KOPT-K1 (cell line): ENCODE data around the gene SRGAP2C.
"Not testable (repeated sequence)": the region's sequence is repeated elsewhere in the genome, so short reads cannot be mapped to it uniquely, and the experiment has no call there.

Source experiments
- H3K27ac ChIP-seq: fragments of 200-600 bp; sonication (generic); 2 replicates; pipeline ENCODE4 v1.5.1; 2016; ENCODE audit warnings: antibody characterized with exemption, mild to moderate bottlenecking, low read depth, low read length; ENCODE audit not compliant: poor library complexity, severe bottlenecking
- H3K36me3 ChIP-seq: fragments of 200-600 bp; sonication (generic); 2 replicates; pipeline ENCODE4 v1.5.1; 2017; ENCODE audit warnings: antibody characterized with exemption, mild to moderate bottlenecking, low read length, moderate library complexity; ENCODE audit not compliant: insufficient read depth
- H3K9me3 ChIP-seq: fragments of 200-600 bp; sonication (generic); 2 replicates; pipeline ENCODE4 v1.5.1; 2017; ENCODE audit warnings: antibody characterized with exemption, low read length, mild to moderate bottlenecking; ENCODE audit not compliant: insufficient read depth, poor library complexity, severe bottlenecking

The SRGAP2C gene

DNA sequence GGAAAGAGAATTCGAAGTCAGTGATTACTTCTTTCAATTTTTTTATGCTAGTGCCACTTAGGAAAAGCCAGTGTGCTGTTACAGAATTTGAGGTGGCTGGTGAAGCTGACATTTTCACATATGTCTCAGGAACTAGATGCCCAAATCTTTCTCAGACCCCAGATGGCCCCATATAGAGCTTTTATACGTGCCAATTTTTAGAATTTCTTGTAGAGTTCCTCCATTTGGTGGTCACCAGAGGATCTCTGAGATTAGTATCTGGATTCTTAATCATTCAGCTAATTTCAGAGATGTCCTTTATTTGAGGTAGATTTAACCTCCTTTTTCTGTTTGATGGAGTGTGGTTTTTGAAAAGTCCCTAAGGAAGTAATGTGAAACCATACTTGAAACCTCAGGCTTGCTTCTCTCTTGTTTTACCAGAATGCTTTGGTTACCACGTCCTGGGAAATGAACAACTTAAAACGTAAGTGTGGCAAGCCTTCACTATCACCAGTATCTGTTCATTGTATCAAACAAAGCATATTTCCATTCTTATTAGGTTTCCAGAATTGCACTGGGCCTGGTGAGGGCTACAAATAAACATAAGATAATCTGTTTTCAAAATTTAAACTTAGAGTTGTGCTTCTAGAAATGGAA lies 164.7 kb downstream of the SRGAP2C start:
- H3K9me3 ChIP-seq, H3K36me3 ChIP-seq, H3K27ac ChIP-seq: not testable (repeated sequence)

DNA sequence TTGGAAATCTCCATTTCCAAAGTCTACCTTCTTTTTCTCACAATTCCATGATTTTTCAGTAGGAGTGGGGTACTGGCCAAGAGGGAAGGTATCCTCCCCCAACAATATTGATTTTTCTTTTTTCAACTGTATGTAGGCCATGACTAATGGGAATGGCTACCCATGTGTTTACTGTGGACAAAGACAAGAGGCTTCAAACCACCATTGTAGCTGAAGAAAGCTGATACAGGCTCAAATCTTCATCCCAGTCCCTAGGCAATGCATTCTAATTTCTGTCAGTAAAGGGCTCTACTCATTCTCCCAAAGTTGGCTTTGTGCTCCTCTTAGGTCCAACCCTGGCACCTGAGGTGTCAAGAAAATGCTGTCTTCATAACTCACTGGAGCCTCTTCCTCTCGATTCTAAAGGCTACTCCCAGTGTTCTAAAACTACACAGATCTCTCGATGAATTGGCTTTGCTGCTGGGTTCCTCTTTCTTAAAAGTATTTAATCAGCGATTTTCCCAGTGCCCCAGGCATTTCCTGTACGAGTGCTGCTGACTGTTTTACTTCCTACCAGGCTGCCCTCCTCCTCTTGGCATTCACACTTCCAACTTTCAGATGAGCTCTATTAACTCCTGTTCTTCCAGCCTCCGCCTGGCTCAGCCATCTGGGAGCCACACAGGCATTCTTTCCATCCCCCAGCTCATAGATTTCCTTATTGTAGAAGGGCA lies 171.1 kb downstream of the SRGAP2C start:
- not testable (repeated sequence) for H3K27ac ChIP-seq, H3K36me3 ChIP-seq, H3K9me3 ChIP-seq

DNA sequence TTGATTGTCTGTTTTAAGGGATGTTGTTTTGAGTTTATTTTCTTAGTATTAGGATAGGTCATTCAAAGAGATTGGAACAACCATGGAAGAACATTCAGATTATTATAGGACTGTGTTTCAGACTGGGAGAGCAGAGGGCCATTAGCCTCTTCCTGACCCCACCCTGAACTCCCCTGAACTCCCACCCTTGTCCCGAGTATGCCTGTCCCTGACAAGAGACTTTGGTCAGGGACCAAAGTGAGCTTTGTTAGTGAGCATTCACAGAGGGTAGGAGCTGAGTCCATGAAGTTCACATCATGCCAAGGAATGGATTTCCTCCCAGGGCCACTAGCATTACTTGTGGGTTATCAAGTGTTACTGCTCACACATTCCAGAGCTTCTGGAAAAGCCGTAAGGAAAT lies 172.0 kb downstream of the SRGAP2C start:
- not testable (repeated sequence) for H3K36me3 ChIP-seq, H3K9me3 ChIP-seq, H3K27ac ChIP-seq

DNA sequence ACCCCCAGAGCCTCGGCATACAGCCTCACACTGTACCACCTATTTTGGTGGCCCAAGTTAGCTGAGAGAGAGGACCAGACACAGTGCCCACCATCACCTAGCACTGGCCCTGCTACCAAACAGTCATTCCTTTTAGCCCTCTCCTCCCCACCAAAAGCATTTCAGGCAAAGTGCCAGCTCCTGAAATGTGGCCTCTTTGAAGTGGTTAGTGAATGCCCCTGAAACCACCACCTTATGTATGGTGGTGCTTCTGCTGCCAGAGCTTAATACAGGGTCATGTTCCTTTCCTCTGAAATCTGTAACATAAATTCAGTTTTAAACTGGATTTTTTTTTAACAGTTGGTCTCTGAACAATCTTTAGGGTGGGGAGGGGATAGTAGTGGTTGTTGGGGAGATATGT lies 175.8 kb downstream of the SRGAP2C start:
- H3K27ac ChIP-seq, H3K36me3 ChIP-seq, H3K9me3 ChIP-seq: not testable (repeated sequence)

DNA sequence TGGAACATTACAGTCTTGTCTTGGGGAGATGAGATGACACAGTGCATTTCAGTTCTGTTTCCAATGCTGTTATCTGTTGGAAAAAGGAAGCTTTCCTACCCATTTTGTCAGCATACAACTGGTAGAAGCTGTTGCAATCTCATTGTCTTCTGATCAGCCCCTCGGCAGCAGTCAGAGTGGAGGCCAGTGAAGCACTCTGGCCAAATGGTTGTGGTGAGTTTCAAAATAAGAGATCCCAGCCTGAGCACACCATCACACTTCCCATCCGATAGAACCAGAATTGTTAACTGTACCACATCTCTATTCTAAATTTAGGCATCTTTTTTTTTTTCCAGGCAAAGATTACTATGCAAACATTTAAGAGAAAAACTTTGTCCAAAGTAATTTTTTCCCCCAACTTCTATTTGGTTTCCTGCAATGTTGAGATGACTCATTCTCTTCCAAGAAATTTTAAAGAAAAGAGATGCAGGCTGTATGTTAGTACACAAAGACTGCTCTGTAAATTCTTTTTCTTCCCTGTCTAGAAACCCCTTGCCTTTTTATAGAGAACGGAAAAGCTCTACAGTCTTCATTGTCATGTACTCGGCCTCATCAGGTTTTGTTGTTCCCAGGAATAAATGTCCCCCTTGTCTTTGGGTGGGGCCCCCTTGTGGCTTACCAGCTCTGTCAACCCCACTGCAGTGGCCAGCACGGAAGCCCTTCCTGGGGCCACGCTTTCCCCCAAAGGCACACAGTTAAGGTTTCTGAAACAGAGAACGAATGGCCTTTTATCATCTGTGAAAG lies 176.9 kb downstream of the SRGAP2C start:
- H3K36me3 ChIP-seq, H3K9me3 ChIP-seq, H3K27ac ChIP-seq: not testable (repeated sequence)

DNA sequence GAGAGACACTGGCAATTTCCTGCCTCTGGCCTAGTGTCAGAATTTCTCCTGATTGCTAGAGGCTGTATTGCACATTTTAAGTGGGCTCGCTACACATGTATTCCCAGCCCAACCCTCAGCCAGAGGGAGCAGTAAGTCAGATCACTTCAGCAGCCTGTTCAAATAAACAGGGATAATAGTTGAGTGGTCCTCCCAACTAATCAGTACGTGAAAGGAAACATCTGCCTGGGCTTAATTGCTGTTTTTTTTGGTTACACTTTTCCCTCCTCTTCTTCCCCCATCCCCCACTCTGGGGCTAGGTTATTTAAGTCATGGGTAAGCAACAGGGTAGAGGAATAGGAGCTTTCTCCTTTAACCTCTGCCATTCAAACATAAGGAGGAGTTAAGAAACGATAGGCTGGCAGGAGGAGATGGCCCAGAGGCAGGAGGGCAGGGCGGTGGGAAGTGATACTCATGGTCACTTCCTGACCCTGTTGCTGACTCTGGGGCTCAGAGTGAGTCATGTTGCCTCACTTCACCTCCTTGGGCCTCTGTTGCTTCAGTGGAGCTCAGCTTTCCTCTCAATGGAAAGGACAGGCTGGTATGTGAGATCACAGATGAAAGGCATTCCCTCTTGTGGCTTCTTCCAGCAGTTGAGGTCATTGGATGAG lies 177.6 kb downstream of the SRGAP2C start:
- not testable (repeated sequence) for H3K27ac ChIP-seq, H3K36me3 ChIP-seq, H3K9me3 ChIP-seq

- not testable (repeated sequence) for H3K36me3 ChIP-seq, H3K27ac ChIP-seq, H3K9me3 ChIP-seq
Observed at GRCh38 chr1:121365316-121365715, 180.5 kb downstream of the SRGAP2C start.

GRCh38 chr1:121365723-121366122 lies 180.9 kb downstream of the SRGAP2C start:
- H3K27ac ChIP-seq, result not testable (repeated sequence)

DNA sequence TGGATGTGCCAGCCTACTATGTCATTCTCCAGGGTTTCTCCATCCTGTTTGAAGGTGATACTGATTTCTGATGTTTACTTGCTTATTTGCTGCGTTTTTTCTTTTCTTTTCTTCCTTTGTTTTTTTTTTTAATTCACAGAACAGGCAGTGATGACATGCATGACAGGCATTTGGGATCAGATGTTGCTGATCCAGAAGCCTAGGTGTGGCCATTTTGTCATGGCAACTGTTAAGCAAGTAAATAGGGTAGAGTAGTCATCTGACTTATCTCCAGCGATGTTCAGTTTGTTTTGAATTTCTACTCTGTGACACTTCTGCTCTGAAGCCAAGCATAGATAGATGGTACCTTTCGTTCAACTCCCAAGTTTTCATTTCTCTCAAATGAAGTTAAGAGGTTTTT lies 181.4 kb downstream of the SRGAP2C start:
- H3K36me3 ChIP-seq, H3K9me3 ChIP-seq, H3K27ac ChIP-seq: not testable (repeated sequence)

More at GRCh38 chr1:121365723-121366122, 180.9 kb downstream of the SRGAP2C start:
- H3K9me3 ChIP-seq, H3K36me3 ChIP-seq: not testable (repeated sequence)

DNA sequence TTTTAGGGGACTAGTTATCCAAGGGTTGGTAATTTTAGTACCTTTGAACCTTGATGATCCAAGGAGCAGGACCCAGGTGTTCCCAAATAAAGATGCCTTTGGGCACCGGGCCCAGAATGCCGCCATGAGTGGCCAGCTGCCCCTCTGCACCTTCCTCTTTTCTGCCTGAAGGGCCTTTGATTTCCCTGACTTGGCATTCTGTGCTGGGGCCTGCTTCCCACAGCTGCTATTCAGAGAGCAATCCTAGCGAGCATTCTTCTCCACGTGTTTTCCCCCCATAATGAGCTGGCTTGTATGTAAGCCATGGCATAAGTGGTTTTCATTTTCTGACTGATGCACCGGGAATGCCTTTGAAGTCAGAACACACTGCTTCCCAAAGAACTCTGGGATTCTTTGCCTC lies 184.1 kb downstream of the SRGAP2C start:
- H3K27ac ChIP-seq, H3K36me3 ChIP-seq, H3K9me3 ChIP-seq: not testable (repeated sequence)

DNA sequence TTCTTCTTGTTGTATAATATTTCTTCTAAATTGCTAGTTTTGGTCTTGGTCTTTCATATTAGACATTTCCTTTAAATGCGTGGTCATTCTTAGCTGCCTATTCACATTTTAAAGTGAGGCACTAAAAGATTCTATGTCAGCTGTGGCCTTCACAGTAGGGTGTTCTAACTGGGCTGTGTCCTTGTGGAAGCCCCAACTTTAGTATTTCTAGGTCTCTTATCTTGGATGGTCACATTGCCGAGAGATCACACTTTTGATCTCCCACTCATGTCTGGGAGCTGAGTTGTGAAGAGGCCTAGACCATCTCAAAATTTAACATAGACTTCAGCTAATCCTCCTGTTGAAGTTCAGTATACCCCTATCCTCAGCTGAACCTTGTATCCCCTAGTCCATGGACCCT lies 185.2 kb downstream of the SRGAP2C start:
- not testable (repeated sequence) for H3K36me3 ChIP-seq, H3K9me3 ChIP-seq, H3K27ac ChIP-seq

- not testable (repeated sequence) for H3K36me3 ChIP-seq, H3K9me3 ChIP-seq, H3K27ac ChIP-seq
Observed at GRCh38 chr1:121374851-121375367, 190.1 kb downstream of the SRGAP2C start.

GRCh38 chr1:121376986-121377385 lies 192.2 kb downstream of the SRGAP2C start:
- not testable (repeated sequence) for H3K27ac ChIP-seq, H3K9me3 ChIP-seq, H3K36me3 ChIP-seq

GRCh38 chr1:121378757-121379156 lies 194.0 kb downstream of the SRGAP2C start:
- not testable (repeated sequence) for H3K27ac ChIP-seq, H3K36me3 ChIP-seq, H3K9me3 ChIP-seq

DNA sequence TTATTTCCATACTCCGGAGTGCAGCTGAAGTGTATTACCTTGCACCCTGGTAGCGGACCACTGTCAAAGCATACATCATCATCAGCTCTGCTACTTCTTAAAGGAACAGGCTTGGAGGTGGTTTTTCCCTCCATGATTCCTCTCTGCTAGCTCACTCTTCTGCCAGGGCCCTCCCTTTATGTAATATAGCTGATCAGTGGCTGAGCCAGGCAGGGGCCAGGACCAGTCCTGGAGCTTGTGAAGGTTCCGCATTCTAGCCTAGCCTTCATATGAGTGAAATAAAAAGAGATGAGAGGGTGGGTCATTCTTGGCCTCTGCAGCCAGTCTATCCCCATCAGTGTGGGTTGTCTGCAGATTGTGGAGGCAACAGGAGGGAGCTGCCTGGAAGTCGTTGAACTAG lies 200.0 kb downstream of the SRGAP2C start:
- H3K36me3 ChIP-seq, H3K27ac ChIP-seq, H3K9me3 ChIP-seq: not testable (repeated sequence)
